Right lobe of liver (tissue), 6 donors: Measurements from ENCODE around the gene CD302. TPM values are rescaled to one million over a fixed set of nuclear protein-coding genes. Genes with fewer than 3 reads are reported as not detected.
"Not testable (repeated sequence)": the region's sequence is repeated elsewhere in the genome, so short reads cannot be mapped to it uniquely, and the experiment has no call there.

ENCODE experiments used
- ATAC-seq, 4 donors: fragments of 200-7000 bp; cut with Tn5 transposase; one replicate each; pipeline ENCODE4 v1.9.1; 2020; ENCODE audit warnings: mild to moderate bottlenecking in 4 of 4, moderate library complexity in 4 of 4
- DNase-seq, 3 donors: peaks; one replicate each; pipeline ENCODE4 v3.0.0-alpha.2; 2020
- H3K27ac ChIP-seq, 3 donors: fragments of 200-600 bp; one replicate each; pipeline ENCODE4 v1.8.0; 2022
- H3K27me3 ChIP-seq, 2 donors: fragments of 200-600 bp; one replicate each; pipeline ENCODE4 v1.8.0; 2022
- H3K36me3 ChIP-seq, 4 donors: fragments of 200-600 bp; sonication (generic) in 1 of 4; one replicate each; pipeline versions ENCODE4 v1.5.1 to v1.8.0; 2017 to 2022; ENCODE audit warnings: control low read depth in 1 of 4
- H3K4me1 ChIP-seq, 4 donors: fragments of 200-600 bp; sonication (generic) in 1 of 4; one replicate each; pipeline versions ENCODE4 v1.5.1 to v1.8.0; 2017 to 2022; ENCODE audit warnings: control low read depth in 1 of 4
- H3K4me3 ChIP-seq, 3 donors: fragments of 200-600 bp; one replicate each; pipeline ENCODE4 v1.8.0; 2022
- H3K9me3 ChIP-seq, 4 donors: fragments of 200-600 bp; sonication (generic) in 1 of 4; one replicate each; pipeline versions ENCODE4 v1.5.1 to v1.8.0; 2017 to 2022; ENCODE audit warnings: control low read depth in 1 of 4
- CTCF ChIP-seq, 4 donors: fragments of 200-600 bp in 3 of 4; fragments of 450-650 bp in 1 of 4; IDR thresholded peaks; one replicate each; pipeline versions ENCODE4 v1.5.1 to v1.8.0; 2016 to 2022; ENCODE audit warnings: antibody characterized with exemption in 4 of 4, mild to moderate bottlenecking in 2 of 4
- POLR2A ChIP-seq: fragments of 450-650 bp; IDR thresholded peaks from one replicate; pipeline ENCODE4 v1.6.1; 2017; ENCODE audit warnings: antibody characterized with exemption, mild to moderate bottlenecking
- WGBS: methylation state at CpG from one replicate; pipeline ENCODE4 v1.1.6; 2018; ENCODE audit warnings: low coverage, low lambda C conversion rate; ENCODE audit not compliant: insufficient coverage; ENCODE audit errors: missing lambda C conversion rate; 5-methylcytosine and 5-hydroxymethylcytosine counted together
- intact Hi-C, 2 donors: fragments of 100-400 bp; cut with DNase I; formaldehyde crosslinking; loops; one replicate each; pipeline versions ENCODE4 v1.11.2 to v1.14.1; 2022
- total RNA-seq, 6 experiments: library from RNA; depleted of rRNA in 2 of 6; stranded (reverse); fragments of >200 nt in 2 of 6; fragmentation: NEBNext Ultra II Directional in 3 of 6; extraction: Animal tissue kit (Norgen Biotek cat#: 25700) in 3 of 6; gene quantifications; one replicate each; pipeline versions ENCODE4 v1.1.0 to v1.2.4, GENCODE V29; 2016 to 2023
- donor health status: DM: no; HTN: yes; CAD: no.
- donor health status: DM: no; HTN: no; CAD: no.
- donor health status: DM: no; HTN: no; CAD: no.
- donor health status: DM: no; HTN: yes; CAD: no.
- donor health status: DM: no; HTN: yes; CAD: no.

Gene CD302
- total RNA-seq, 6 experiments from 2014 or later, result 114 to 163 (median 130) TPM

DNA sequence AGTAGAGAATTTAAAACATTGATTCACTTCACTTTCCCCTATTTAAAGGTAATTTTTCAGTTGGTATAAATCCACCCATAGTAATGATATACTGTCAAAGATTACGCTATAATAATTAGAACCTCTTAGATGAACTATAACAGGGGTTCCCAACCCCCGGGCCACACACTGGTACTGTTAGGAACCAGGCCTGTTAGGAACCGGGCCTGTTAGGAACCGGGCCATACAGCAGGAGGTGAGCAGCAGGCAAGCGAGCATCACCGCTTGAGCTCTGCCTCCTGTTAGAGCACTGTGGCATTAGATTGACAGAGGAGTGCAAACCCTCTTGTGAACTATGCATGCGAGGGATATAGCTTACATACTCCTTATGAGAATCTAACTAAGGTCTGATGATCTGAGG is 34.0 kb upstream of the CD302 start:
- Histone ChIP-seq H3K4me1 (no peaks in the 10 kb centered on the region), H3K36me3 (no peaks in the 10 kb centered on the region), H3K9me3 (no peaks in the 10 kb centered on the region), H3K4me3 (no peak overlapping the region), H3K27ac (no peak overlapping the region), H3K27me3 (no peaks in the 10 kb centered on the region)
- intact Hi-C loops, result no loop called here
- no peak for DNase-seq
- ATAC-seq, result no peak
- WGBS, result 71% methylated on average over 7 of the region's 7 CpGs
- TF ChIP-seq CTCF (IDR thresholded peaks at IDR 0.05) (no peak), POLR2A (no peak)

DNA sequence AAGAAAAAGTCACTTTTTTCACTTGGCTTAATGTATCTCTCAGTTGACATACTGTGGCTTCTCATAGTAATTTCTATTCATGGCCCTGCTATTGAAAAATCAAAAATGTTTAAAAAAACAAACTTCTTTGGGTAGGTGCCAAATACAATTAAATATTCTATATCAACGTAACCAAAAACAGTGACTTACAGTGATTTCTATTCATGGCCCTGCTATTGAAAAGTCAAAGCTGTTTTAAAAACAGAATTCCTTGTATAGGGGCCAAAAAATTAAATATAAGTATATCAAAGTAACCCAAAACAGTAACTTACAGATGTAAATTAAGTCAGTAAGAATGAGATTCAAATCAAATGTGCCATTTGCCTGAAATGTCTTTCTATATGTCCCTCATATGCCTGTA is 31.4 kb upstream of the CD302 start:
- intact Hi-C loops, result no loop called here
- H3K27me3 ChIP-seq, result no peaks in the 10 kb centered on the region
- no peaks in the 10 kb centered on the region for H3K9me3 ChIP-seq
- DNase-seq (no peak), ATAC-seq (no peak)
- TF ChIP-seq CTCF (IDR thresholded peaks at IDR 0.05), result no peak
- no peak for TF ChIP-seq POLR2A
- H3K4me1 ChIP-seq, result no peaks in the 10 kb centered on the region
- WGBS, result 87% methylated on average over 1 of the region's 1 CpG
- no peaks in the 10 kb centered on the region for H3K36me3 ChIP-seq
- no peak overlapping the region for H3K4me3 ChIP-seq
- H3K27ac ChIP-seq, result no peak overlapping the region

DNA sequence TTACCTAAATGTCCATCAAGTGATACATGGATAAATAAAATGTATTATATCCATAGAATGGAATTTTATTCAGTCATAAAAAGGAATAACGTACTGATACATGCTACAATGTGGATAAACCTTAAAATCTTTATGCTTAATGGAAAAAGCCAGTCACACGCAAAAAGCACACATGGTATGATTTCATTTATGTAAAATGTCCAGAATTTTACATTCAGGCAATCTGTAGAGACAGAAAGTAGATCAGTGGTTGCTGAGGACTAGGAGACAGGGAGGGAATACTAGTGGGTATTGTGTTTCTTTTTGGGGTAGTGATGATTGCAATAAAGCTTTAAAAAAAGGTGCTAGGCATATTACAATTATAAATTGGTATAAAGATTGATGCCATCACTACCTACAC is 30.7 kb upstream of the CD302 start:
- TF ChIP-seq CTCF (IDR thresholded peaks at IDR 0.05) (no peak), POLR2A (no peak)
- WGBS, result 88% methylated on average over 2 of the region's 2 CpGs

DNA sequence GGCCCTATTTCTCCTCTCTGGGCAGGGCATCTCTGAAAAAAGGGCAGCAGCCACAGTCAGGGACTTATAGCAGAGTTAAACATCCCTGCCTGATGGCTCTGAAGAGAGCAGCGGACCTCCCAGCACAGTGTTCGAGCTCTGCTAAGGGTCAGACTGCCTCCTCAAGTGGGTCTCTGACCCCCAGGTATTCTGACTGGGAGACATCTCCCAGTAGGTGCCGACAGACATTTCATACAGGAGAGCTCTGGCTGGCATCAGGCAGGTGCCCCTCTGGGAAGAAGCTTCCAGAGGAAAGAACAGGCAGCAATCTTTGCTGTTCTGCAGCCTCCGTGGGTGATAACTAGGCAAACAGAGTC is 24.4 kb upstream of the CD302 start:
- intact Hi-C loops, DNase-seq: not testable (repeated sequence)
- WGBS, result 81% methylated on average over 2 of the region's 4 CpGs

More for the DNA sequence above, 30.7 kb upstream of the CD302 start:
- DNase-seq, result no peak
- no peaks in the 10 kb centered on the region for H3K9me3 ChIP-seq
- H3K27me3 ChIP-seq, result no peaks in the 10 kb centered on the region
- H3K27ac ChIP-seq, result no peak overlapping the region
- no peaks in the 10 kb centered on the region for H3K4me1 ChIP-seq
- ATAC-seq, result no peak
- H3K36me3 ChIP-seq, result no peaks in the 10 kb centered on the region
- H3K4me3 ChIP-seq, result no peak overlapping the region
- intact Hi-C loops, result no loop called here

DNA sequence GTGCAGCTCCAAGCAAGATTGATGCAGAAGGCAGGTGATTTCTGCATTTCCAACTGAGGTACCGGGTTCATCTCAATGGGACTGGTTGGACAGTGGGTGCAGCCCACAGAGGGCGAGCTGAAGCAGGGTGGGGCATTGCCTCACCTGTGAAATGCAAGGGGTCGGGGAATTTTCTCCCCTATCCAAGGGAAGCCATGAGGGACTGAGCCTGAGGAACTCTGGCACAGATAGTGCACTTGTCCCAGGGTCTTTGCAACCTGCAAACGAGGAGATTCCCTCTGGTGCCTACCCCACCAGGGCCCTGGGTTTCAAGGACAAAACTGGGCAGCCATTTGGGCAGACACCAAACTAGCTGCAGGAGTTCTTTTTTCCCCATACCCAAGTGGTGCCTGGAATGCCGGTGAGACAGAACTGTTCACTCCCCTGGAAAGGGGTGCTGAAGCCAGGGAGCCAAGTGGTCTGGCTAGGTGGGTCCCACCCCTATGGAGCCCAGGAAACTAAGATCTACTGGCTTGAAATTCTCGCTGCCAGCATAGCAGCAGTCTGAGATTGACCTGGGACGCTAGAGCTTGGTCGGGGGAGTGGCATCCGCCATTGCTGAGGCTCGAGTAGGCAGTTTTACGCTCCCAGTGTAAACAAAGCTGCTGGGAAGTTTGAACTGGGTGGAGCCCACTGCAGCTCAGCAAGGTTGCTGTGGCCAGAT is 23.9 kb upstream of the CD302 start:
- ATAC-seq, H3K27me3 ChIP-seq, H3K4me3 ChIP-seq, H3K36me3 ChIP-seq, DNase-seq, H3K4me1 ChIP-seq, H3K27ac ChIP-seq, H3K9me3 ChIP-seq, intact Hi-C loops: not testable (repeated sequence)
- 43% methylated on average over 2 of the region's 11 CpGs for WGBS

More for the DNA sequence above, 24.4 kb upstream of the CD302 start:
- not testable (repeated sequence) for H3K4me3 ChIP-seq, H3K27ac ChIP-seq, H3K27me3 ChIP-seq, ATAC-seq, H3K4me1 ChIP-seq, H3K36me3 ChIP-seq, H3K9me3 ChIP-seq
